Skin epidermis (tissue), 12 donors: ENCODE results near the gene ARHGEF37.
"Not testable (repeated sequence)": the region's sequence is repeated elsewhere in the genome, so short reads cannot be mapped to it uniquely, and the experiment has no call there.

Experiments
- H3K27ac ChIP-seq, 21 experiments: fragments of 200-600 bp; sonication (generic) in 11 of 21; one replicate each; pipeline ENCODE4 v1.5.0; 2020; ENCODE audit warnings: mild to moderate bottlenecking in 3 of 21, inconsistent platforms in 2 of 21, moderate library complexity in 2 of 21
- H3K4me3 ChIP-seq, 7 experiments: fragments of 200-600 bp; sonication (generic) in 2 of 7; one replicate each; pipeline ENCODE4 v1.5.0; 2020; ENCODE audit warnings: inconsistent platforms in 2 of 7, mild to moderate bottlenecking in 2 of 7, moderate library complexity in 1 of 7

Gene ARHGEF37

DNA sequence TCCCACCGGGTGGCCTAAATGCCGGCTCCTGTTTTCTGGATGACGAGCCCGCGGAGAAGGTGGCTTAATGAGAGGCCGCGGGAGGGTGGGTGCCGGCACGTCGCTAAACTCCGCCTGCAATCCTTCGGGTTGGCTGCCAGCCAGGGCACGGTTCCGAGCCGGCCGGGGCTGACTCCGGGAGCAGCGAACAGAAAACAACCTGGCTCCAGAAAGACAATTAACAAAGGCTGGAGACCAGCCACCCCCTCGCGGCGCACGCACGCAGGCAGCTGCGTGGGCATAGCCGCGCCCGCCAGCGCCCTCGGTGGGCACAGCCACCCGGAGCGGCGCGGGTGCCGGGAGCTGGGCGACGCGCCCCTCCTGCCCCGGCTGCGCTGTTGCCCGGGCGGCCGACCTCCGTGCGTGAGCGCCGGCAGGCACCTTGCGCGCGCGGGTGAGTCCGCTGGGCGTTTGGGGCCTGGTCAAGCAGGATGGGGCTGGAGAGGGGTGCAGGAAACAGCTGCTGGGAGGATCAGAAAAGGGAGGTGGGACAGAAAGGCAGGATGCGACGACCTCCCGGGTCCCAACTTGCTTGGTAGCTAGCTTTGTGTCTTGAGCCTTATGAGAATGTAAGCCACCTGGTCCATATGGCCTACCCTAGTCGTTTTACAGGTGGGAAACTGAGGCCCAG, at the start of gene ARHGEF37:
Gene ARHGEF37 (plus strand): TSS at position 307 of the 670 bp plus-strand sequence. CDS start 16,272 bp downstream, outside the sequence.
- Histone ChIP-seq H3K27ac (peak within 1 kb of the TSS; percentile 78 to 95 (median 88)), H3K4me3 (peak within 1 kb of the TSS; percentile 38 to 58 (median 43))

GRCh38 chr5:149532413-149532812, 48.9 kb upstream of the ARHGEF37 start:
- Histone ChIP-seq H3K27ac (no peak overlapping the region), H3K4me3 (no peak overlapping the region)

- H3K4me3 ChIP-seq, H3K27ac ChIP-seq: not testable (repeated sequence)
Measured at GRCh38 chr5:149535787-149536186, 45.5 kb upstream of the ARHGEF37 start.

- no peak overlapping the region for H3K27ac ChIP-seq
- H3K4me3 ChIP-seq = no peak overlapping the region
Measured at GRCh38 chr5:149537374-149537975, 43.8 kb upstream of the ARHGEF37 start.

DNA sequence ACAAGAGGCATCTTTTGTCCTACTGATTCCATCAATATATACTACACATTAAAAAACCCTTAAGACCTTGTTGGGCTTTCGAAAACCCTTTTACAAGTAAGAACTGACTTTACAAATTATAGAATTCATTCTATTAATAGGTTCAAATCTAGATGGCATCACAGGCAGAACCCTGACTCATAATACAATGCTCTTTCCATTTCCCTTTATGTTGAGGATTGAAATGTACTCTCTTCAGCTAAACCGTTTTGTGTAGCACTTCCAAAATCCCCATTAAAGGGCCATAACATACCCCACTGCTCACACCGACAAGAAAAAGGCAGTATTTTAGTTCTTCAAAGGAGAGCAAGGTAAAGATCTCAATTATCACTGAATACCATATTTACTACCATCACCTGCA, 41.2 kb upstream of the ARHGEF37 start:
- Histone ChIP-seq H3K4me3 (no peak overlapping the region), H3K27ac (peak overlapping the region in 1 of 21 experiments; percentile 5)

GRCh38 chr5:149541893-149542292, 39.4 kb upstream of the ARHGEF37 start:
- Histone ChIP-seq H3K27ac (no peak overlapping the region), H3K4me3 (no peak overlapping the region)

DNA sequence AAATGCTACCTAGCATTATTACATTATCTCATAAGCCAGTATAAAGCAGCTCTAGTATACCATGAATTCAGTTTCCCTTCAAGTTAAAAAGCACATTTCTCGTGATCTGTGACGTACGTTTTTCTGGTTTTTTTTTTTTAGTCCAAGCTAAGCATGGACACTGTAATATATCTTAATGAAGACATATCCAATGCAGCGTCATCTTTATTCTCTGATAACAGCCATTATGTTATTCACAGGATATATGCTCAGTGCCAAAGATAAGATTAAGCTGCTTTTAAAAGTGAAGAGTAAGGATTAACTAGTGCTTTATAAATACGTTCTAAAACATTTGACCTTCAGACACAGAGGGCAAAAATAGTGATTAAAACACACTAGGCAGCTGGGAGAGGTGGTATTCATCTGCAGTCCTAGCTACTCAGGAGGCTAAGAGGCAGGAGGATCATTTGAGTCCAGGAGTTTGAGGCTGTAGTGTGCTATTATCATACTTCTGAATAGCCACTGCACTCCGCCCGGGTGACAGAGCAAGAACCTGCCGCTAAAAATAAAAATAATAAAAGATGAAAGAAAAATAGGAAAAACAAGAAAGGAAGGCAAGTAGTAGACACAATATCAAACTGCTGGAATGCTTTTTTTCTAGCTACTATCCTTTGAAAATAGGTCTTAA, 37.8 kb upstream of the ARHGEF37 start:
- H3K27ac ChIP-seq = peak overlapping the region in 7 of 21 experiments; percentile 4 to 73 (median 27)
- H3K4me3 ChIP-seq = no peak overlapping the region

DNA sequence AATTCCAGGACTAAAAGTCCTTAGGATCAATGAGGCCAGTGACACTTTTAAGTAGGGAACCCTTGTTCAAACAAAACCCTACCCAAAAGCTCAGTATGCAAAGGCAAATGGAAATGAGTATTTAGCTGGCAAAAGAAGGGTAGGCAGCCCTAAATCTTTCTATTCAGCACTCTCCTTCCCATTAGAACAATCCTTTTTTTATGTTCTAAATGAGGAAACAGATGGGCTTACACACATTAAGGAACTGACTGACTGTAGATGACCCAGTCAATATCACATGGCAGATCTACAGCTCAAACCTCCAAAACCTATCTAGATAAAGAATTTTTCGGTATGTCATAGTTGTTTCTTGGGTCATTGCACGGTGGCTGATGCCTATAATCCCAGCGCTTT, 37.3 kb upstream of the ARHGEF37 start:
- Histone ChIP-seq H3K4me3 (no peak overlapping the region), H3K27ac (peak overlapping the region in 7 of 21 experiments; percentile 12 to 73 (median 27))

GRCh38 chr5:149545327-149545726, 36.0 kb upstream of the ARHGEF37 start:
- Histone ChIP-seq H3K27ac (peak overlapping the region in 3 of 21 experiments; percentile 3 to 7 (median 6)), H3K4me3 (no peak overlapping the region)

DNA sequence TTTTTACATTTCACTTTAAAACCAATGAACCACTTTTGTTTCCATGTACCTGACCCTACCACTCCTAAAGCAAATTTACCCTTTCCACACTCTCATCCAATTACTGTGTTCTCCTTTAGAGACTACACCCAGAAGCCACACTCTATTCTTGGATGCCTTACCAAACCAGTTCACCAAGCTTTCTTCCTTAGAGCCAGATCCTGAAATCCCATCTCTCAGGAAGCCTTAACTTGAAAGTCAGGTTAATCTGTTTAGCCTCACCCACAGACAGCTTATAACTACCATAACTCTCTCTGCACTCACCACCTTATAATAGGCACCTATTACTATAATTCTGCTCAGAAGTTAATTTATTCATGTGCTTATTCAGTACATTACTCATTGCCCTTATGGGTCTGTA, 34.3 kb upstream of the ARHGEF37 start:
- Histone ChIP-seq H3K27ac (peak overlapping the region in 9 of 21 experiments; percentile 27 to 100 (median 49)), H3K4me3 (peak overlapping the region in 2 of 7 experiments; percentile 79 to 97)

DNA sequence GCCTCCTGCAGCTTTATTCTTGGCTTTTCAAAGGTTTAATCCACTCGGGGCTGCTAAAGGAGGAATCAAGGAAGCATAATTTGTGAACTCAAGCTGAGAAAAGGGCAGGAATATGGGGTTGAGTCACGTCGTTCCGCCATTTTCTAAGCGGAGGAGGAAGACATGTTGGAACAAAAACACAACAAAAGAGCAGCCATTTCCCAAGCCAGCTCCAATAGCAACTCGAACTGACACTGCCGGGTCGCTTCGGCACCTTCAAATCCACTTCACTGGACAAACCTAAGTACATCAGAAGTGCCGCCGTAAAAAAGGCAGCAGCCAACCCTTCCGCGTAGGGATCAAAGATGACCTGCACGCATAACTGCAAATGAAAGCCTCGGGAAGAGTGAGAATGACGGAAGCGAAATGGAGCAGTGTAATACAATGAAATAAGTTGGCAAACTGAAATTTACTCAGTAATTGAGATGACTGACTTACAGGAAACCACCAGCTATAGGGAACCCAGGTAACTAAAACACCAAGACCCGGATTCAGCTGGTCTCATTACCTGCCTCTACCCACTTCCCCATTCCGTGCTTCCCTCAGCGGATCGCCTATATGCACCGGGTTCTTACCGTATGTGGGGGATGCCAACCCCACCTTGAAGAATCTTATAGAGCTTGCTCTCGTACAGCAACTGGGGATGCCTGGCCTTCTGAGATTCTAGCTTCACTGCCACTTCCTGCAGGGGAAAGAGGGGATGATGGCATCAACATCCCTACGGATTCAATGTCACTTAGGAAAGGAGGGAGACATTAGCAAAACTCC, 31.6 kb upstream of the ARHGEF37 start:
- peak overlapping the region; percentile 54 to 97 (median 84) for H3K4me3 ChIP-seq
- H3K27ac ChIP-seq = peak overlapping the region; percentile 90 to 100 (median 99)

GRCh38 chr5:149550268-149550583, 31.1 kb upstream of the ARHGEF37 start:
- H3K4me3 ChIP-seq = peak overlapping the region; percentile 54 to 97 (median 84)
- H3K27ac ChIP-seq = peak overlapping the region; percentile 90 to 100 (median 99)

- Histone ChIP-seq H3K4me3 (peak overlapping the region; percentile 54 to 97 (median 84)), H3K27ac (peak overlapping the region; percentile 90 to 100 (median 99))
Measured at GRCh38 chr5:149550594-149551226, 30.6 kb upstream of the ARHGEF37 start.

- Histone ChIP-seq H3K4me3 (peak within 1 kb of the TSS; percentile 54 to 97 (median 84)), H3K27ac (peak within 1 kb of the TSS; percentile 90 to 100 (median 99))
Measured at GRCh38 chr5:149551227-149552037, 29.9 kb upstream of the ARHGEF37 start, which contains the start of gene CSNK1A1. CSNK1A1 (minus strand) TSS chr5:149551439; CDS start chr5:149550964, 475 bp downstream.

GRCh38 chr5:149552038-149552494, 29.2 kb upstream of the ARHGEF37 start:
- H3K27ac ChIP-seq = peak overlapping the region; percentile 51 to 100 (median 99)
- peak overlapping the region; percentile 54 to 97 (median 84) for H3K4me3 ChIP-seq

DNA sequence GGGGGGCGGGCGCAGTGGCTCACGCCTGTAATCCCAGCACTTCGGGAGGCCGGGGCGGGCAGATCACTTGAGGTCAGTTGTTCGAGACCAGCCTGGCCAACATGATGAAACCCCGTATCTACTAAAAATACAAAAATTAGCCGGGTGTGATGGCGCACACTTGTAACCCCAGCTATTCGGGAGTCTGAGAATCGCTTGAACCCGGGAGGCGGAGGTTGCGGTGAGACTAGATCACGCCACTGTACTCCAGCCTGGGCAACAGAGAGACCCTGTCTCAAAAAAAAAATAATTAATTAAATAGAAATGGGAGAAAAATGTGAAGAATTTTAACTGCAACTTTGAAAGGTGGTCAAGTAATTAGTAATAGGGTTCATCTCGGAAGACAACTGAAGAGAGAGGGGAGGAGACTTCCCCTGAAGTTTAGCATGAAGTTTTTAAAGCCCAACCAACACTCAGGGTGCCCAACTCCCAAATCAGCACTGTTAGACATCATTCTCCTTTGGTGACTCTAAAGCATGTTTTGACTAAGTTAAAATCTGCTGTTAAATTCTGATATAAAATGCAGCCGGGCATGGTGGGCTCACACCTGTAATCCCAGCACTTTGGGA, 28.6 kb upstream of the ARHGEF37 start:
- H3K4me3 ChIP-seq = no peak overlapping the region
- H3K27ac ChIP-seq = peak overlapping the region in 3 of 21 experiments; percentile 97 to 100 (median 99)

GRCh38 chr5:149559706-149560105, 21.6 kb upstream of the ARHGEF37 start:
- H3K4me3 ChIP-seq = no peak overlapping the region
- peak overlapping the region in 2 of 21 experiments; percentile 26 to 81 for H3K27ac ChIP-seq

DNA sequence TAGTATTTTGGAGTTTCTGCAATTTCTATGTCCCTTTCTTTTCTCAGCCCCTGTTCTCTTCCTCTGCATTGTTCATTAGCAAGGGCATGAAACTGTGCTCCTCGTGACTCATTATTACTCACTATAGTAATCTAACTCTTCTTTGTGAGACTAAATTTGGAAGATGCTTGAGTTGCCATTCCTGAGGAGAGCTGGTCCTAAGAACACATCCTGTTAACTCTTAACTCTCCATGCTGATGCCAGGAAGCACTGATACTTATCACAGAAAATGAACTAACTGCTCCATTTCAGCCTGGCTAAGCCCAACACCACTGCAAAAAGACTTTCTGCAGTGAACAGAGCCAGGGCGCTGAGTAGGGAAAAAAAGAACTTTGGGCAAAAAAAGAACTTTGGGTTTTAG, 19.4 kb upstream of the ARHGEF37 start:
- H3K27ac ChIP-seq = peak overlapping the region in 20 of 21 experiments; percentile 67 to 92 (median 80)
- no peak overlapping the region for H3K4me3 ChIP-seq
